ENCODE data around the gene IQSEC1.

The IQSEC1 gene

DNA sequence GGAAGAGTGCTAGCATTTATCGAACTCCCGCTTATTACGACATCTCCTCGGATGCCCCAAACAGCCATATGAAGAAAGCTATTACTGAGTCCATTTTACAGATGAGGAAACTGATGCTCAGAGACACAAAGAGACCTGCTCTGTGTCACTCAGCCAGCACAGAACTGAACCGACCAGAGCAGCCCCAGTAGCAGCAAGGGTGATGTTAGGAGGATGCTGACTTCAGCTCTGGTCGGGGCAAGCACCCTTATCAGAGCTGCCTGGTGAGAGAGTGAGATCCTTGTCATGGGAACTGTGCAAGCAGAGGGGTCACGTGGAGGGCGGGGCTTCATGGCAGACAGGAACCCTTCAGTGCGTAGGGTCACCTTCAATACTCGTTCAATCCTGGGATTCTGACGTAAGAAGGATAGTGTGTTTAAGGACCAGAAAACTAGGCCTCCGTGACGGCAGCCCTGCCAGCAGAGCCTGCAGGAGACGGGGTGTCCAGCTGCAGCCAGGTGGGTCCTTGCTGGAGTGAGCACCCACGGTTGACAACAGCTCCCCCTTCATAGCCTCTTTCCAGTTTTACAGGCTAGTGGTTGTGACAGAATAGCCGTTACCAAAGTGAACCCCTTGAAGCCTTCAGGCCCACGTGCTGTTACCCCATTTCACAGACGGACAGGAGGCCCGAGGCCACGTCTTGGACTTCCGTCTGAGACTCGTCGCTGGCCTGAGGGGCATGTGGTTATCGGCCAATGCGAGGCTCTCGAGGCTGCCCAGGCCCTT, 12.0 kb upstream of the IQSEC1 start:
- DNase-seq = no peak

DNA sequence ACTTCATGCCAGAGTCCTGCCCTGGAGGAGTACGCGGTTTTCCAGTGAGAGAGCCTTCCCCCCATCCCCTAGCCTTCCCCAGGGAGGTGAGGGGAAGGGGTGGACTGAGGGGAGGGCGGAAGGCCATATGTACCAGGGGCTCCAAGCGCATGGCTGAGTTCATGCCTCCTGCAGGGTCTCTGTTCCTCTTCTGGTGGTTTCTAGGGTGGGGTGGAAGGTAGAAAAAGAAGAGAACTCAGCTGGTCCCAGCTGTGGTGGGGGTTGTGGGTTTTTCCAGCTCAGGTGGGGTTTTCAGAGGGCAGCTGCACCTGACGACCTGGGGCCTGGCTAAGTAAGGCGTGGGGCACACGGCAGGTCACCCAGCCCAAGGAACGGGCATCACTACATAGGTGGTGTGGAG, 10.7 kb upstream of the IQSEC1 start:
- DNase-seq = no peak

DNA sequence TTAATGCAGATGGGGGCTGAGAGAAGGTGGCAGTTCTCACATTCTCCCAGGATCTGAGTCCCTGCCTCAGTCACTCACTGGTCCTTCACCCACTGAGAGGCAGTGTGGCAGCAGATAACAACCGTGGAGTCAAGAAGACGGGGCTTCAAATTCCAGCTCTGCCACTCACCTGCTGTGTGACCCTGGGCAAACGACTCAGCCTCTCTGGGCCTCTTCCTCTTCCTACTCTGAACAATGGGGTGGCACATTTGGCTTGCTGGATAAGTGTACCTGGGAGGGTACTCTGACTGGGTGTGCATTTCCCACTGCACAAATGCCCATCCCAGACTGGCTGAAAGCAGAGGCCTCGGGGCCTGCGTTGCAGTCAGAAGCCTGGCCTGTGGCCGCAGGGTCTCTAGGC, 10.0 kb upstream of the IQSEC1 start:
- no peak for DNase-seq

DNA sequence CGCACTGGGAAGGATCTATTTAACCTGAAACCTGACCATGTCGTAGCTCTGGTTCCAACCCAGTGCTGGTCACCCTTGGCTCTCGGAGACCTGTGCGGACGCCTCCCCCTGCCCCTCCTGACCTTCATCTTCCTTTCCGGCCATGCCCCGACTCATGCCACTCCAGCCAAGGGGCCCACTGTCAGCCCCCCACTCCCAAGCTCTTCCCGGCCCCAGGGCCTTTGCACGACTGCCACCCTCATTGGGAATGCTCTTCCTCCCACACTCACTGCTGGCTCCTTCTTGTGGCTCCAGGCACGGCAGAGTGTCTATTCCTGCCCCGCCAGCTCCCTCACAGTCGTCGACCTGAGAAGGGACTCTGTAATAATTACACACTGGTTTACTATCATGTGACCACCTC, 9.4 kb upstream of the IQSEC1 start:
- no peak for DNase-seq

DNA sequence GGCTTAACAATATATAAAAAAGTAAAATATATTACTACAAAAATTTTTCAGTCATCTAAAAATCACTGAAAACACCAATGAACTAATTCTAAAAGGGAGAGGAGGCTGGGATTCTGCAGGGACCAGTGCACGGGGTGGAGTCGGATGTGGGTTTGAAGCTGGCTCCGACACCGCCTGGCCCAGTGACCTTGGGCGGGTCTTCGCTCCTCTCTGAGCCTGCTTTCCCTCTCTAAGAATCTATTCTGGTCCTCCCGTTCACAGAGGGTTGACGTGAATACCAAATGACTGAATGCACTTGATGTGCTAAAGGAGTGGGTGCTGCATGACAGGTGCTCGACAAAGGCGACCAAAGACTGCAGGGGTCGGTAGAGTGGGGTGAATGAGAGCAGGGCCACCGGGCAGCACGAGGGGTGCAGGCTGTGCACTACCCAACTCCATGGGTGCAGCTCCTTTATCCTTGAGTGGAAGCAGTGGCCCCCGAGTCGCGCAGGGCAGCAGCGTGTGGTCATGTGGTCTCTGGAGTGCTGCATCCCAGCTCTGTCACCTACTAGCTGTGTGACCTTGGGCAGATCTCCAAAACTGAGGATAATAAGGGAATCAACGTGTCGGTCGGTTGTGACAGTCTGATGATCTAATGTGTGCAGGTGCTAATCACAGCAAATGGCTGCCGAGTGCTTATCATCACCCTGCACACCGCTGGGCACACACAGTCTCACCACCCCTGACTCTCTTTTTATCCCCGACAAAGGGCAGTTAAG, 8.6 kb upstream of the IQSEC1 start:
- DNase-seq = no peak

DNA sequence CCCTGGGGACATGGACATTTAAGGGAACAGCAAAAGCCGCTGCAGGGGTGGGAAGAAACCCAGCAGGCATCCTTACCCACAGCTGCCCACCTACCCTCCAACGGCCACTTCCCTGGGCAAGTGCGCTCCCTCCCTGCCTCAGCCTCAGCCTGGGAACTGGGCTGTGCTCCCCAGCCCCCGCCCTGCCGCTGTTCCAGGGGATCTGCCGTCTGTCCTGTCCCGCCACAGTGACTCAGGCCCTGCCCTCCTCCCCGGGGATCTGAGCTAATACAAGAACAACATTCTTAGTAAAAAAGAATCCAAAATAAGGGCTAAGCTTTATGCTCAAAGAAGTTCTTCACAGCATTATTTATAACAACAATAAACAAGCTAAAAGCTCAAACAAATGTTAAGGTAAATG, 7.4 kb upstream of the IQSEC1 start:
- DNase-seq = no peak

DNA sequence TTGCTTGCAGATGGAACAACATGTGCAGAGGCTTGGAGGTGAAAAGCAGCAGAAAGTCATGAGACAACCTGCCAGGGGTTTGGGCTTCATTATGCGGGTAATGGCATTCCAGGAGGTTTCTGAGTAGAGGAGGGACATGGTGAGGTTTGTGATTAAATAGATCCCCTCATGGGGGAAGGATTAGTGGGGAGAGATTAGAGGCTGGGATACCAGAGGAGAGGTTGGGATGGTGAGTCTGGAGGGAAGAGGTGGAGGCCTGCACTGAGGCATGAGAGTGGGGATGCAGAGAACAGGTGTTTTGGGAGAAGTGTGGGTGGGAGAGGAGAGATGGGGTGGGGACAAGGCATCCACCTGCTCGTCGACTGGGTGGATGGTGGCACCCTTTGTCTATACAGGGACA, 6.8 kb upstream of the IQSEC1 start:
- no peak for DNase-seq

DNA sequence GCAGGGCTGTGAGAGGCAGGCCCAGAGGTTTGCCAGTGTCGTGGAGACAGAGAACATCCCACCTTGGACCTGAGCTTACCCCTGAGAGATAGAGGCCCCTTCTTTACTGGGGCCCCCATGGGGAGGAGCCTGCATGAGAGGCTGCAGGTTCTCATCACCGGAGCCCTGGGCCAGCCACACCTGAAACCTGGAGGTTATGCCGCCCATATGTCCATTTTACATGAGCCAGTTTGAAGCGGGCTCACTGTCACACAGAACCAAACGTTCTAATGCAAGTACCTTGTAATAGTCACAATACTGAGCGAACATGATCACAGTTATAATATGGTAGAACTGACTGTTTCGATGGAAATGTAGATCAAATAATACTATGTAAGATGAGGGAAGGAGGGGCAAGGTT, 6.3 kb upstream of the IQSEC1 start:
- no peak for DNase-seq

DNA sequence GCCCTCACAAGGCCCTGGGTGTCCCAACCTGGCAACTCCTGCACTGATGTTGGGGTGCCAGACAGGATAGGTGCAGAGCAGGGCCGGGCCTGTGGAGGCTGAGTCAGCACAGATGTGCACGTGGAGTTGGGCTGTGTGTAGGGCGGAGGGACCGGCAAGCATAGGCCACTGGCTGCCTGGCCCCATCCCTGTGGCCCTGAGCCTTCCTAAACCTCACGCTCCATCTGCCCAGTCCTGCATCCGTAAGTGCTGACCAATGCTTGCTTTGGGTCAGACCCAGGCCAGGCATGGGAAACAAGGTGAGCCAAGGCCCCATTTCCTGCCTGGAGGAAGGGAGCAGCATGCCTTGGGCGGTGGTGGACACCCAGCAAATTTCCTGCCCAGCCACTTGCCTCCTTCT, 5.8 kb upstream of the IQSEC1 start:
- DNase-seq = no peak

DNA sequence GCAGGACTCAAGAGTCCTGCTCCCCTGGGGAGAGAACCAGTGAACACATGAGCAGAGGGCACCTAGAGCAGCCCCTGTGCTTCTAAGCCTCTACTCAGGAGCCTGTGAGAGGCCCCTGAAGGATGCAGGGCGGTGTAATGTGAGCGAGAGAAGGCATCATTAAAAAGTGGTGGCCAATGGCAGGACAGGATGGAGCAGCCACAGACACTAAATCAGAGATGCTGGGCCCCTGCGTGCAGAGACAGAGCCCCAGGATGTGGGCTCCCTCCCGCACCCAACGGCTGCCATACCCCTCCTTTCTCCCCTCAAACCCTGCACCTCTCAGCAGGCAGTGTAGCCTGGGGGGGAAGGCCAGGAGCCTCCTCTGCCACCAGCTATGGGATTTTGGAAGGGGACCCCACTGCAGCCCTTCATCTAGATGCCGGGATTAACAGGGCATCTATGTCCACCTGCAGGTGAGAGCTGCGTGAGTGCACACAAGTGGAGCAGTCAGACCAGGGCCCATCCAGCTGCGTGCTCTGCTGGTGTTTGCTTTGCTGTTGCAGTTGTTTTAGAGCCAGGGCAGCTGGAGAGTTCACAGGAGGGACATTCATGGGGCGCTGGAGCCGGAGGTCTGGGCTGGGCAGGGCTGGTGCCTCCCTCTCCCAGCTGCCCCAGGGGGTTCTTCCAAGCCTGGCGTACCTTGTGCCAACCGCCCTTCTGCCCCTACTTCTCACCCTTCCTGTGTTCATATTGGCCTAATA, 5.1 kb upstream of the IQSEC1 start:
- DNase-seq = no peak

DNA sequence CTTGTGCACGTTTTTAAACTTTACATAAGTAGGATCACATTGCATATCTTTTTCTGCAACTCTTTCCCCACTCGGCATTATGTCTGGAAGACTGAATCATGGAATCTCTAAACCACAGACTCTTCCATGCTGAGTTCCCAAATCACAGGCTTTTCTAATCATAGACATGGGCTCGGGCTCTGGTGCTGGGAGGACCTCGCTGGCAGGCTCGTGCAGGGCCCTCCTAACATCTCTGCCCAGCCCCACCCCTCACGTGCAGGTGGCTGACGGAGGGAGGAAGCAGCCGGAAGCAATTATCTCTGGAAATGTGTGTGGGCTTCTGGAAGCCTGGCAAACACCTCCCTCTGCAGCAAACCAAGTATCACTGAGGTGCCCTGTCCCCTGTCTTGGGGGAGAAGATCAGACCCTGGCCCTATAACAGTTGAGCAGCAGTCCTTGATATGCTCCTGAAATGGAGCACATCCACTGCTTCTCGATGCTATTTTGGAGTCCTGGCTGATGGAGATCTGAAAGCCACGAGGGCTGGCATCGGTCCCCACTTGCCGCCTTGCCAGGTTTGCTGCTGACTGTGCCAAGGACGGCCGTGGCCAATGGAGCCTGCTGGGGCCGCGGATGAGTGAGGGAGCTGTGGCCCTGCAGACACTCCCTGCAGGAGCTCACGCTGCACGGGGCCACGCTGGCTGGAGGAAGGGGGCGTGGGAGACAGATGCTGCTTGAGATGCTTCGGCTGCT, 4.4 kb upstream of the IQSEC1 start:
- DNase-seq = no peak

DNA sequence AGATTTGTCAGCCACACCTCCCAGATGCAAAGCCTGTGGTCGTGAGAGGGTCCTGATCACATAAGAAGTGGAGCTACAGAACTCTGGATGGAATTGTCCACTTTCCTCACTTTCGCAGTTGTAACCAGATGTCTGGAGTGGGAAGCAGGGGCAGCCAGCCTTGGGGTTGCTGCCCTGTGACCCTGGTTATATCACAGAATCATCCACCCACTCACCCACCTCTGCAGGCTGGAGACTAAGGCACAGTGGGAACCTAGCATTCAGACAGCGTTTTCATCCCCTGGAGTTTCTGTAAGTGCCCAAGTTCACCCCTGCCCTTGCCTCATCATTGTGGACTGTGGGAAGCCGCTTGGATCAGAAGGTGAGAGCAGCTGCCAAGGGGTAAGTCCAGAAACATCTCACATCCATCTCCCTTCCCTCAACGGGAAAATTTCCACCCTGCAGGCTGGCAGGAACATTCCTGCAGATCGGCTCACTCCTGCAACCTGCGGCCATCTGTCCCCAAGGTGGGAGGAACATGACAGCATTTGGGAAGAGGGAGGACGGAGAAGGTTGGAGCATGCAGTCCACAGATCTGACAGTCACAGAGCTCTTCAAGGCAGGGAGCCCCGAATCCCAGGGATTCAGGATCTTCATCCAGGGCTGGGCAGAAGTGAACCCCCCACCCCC, 2.9 kb upstream of the IQSEC1 start:
- no peak for DNase-seq

DNA sequence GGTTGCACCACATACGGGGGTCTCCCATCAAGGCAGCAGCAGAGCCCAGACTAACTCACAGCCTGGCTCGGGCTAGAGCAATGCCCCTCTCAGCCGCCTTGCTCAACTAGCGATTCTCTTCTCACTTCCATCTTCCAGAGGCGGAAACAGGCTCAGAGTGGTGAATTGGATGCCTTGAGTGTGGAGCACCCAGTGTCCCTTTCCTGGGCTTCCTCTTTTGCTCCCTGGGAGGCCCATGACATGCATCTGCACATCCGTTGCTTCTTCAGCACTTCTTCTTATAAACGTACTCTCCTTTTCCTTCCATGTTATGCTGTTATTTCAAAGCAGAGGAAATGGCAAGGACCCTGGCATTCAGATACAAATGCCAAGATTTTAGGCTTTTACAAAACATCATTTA, 2.1 kb upstream of the IQSEC1 start:
- DNase-seq = no peak

DNA sequence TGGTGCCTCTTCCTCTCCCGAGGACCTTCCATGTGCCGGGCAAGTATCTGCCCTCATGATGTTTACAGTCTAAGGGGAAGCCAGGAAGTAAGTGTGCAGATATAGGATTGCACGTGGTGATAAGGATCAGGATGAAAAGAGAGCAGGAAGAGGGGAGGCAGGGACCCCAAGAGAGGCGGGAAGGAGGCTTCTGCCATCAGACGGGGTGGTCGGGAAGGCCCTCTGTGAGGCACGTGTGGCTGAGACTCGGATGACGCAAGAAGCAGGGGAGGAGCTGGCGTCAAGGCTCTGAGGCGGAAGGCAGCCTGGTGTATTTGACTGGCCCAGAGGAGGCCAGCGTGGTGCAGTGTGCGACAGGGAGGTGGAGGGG, 762 bp upstream of the IQSEC1 start:
- DNase-seq = no peak

DNA sequence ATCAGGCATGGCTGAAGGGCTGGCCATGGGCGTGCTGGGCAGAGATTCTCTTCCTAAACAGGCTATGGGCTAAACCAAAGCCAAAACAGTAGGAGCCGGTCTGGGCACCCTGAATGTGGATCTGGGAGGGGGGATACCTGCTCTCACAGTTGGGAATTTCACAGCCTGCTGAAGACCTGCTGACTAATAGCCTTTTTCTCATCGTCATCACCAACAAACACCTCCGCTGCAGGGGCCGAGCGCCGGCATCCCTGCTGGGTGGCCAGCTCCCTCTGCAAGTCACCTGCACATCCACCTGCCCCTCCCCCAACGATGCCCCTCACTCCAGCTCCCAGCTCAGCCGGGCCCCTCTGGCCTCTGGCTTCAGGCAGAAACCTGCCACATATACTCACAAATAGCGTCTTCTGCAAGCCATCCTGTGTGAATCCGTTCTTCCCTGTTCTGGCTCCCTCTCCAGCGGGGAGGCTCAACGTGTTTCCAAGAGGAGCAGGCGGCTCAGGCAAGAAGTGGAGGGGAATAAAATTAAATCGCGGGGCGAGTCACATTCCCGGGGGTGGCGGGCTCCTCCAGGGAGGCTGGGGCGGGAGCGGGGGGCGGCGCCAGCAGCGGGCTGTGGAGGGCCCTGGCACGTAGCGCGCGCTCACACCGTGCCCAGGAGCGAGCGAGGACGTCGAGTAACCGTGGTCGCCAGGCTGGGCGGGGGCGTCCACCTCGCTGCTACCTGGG, 466 bp downstream of the IQSEC1 start:
- no peak for DNase-seq

DNA sequence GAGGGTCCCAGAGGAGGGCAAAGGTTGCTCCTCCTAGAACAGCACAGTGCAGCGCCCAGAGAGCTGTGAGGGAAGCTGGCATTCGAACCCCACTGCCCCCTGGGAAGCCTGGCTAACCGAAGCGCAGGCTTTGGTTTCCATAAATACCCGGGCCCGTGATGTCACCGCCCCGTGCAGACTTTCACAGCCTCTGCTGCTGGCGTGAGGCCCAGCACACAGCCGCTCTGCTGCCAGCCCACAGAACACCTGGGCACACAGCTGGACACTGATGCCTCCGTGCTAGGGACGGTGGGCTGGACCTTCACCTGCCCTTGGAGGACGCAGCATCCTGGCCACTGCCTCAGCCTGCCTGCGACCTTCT, 1.0 kb downstream of the IQSEC1 start:
- DNase-seq = no peak

DNA sequence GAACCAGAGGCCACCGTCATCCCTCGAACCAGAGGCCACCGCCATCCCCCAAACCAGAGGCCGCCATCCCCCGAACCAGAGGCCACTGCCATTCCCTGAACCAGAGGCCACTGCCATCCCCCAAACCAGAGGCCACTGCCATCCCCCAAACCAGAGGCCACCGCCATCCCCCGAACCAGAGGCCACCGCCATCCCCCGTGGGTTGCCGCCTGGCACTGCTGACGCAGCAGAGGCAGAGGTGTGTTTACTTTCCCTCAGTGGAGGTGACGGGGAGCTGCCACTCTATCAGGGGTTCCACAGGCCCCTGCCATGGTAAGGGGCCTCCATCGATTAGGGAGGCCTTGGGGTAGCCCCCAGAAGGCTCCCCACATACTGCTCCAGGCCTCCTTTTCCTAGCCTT, 1.5 kb downstream of the IQSEC1 start:
- DNase-seq = no peak

DNA sequence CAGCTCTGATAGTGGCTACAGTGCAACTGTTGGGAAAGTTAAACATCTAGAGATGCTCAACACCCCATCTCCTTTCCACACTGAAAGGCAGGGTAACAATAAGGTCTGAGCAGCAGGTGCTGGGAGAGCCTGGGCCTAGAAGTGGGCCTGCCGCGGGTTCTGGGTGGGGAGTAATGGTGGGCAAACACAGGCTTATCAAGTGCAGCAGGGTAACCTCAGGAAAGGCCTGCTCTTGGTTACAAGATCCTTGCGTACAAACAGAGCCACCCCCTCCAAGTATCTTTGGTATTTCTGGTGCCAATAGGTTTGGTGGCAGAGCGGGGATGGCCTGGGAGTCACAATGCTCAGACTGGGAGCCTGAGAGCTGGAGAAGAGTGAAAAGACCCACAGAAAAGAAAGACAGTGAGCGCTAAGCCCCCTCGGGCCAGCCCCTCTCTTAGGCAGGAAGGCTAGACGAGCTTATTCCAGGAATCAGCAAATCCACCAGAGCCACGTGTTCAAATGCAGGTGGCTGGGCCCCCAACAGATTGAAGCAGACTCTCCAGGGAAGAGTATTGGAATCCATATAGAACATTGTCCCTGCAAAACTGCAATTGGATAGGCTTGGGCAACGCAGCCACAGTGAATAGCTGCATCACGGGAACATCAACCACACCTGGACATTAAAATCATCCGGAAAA, 2.7 kb downstream of the IQSEC1 start:
- DNase-seq = no peak

DNA sequence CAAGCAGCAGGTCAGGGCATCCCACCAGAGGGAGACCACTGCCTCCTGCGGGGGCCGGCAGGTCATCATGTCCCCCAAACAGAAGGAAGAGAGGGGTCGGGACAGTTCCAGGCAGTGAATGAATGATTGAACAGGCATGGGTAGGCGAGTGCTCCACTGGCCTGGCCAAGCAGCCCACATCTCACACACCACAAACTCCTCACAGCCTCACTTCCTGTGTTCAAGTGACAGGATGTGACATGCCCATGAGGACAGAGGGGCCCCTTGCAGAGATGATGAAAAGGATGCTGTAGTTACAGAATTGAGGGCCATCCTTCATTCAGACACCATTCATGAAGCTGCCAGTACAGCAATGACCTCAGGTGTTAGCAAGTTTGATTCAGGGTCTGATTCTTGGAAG, 3.7 kb downstream of the IQSEC1 start:
- DNase-seq = no peak

DNA sequence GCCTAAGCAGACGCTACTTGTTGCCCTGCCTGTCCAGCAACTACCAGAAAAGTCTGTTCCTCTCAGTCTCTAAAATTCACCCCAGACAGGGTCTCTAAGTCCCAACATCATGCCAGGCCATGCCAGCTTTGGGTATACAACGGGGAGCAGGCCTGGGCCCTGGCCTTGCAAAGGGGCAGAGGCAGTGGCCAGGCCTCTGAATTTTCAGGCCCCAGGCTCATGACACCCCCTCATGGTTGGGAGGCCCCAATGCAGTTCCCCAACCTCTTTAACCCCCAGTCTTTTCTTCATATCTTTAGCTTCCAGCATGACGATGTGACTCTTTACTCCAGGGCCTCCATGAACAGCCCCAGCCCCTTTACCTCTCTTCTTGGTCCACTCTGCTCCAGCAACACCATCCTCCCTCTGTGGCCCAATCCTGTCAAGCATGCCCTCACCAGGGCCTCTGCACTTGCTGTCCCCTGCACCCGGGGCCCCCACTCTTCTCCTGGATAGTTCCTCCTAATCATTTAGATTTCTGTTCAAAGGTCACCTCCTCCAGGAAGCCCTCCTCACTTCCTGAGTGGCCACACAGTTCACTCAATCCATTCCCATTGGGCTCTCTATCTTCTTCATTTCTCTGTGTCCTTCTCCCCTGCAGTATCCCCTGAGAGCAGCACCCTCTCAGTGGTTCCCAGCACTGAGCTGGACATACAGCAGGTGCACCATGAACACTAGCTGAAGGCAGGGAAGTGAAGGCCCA, 4.8 kb downstream of the IQSEC1 start:
- DNase-seq = no peak

DNA sequence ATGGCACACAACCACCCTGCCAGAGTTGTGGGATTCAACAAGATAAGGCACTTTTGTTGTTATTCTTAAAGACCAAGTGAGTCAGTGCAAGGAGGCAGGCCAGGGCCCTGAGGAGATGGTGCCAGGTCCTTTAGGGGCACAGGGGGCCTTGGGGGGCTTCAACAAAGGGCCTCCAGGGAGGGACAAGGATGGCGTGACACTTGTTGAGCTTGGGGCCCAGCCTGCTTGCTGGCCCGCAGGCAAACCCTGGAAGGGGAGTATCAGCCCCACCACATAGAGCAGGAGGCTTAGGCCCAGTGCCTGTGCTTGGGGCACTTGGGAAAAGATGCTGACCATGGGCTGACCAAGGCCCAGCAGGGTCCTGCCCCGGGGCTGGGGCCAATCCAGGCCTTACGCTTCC, 5.5 kb downstream of the IQSEC1 start:
- no peak for DNase-seq

Measured in kidney glomerular epithelial cell (primary cell).